AG04450 (cell line): ENCODE results near the gene ID2. TPM values are rescaled to one million over a fixed set of nuclear protein-coding genes. Genes with fewer than 3 reads are reported as not detected.

ENCODE experiments used
- CTCF ChIA-PET: fragments of 300-600, 350-600 bp; formaldehyde crosslinking; extraction: SDS; loops from one replicate; lab custom pipeline; 2022; ENCODE audit warnings: antibody characterized with exemption, inconsistent platforms; lab: Charles Lee
- POLR2A ChIA-PET: fragments of 350-600 bp; formaldehyde crosslinking; extraction: SDS; loops from one replicate; lab custom pipeline; 2021; ENCODE audit warnings: antibody characterized with exemption, inconsistent platforms; lab: Yijun Ruan, JAX
- DNase-seq: peaks from one replicate; pipeline ENCODE4 v3.0.0-alpha.2; 2011; ENCODE audit warnings: low read depth, low spot score
- H3K27ac ChIP-seq: one replicate; pipeline ENCODE4 v1.5.1; 2012; ENCODE audit warnings: low read depth, low read length, control low read depth
- H3K27me3 ChIP-seq: one replicate; pipeline ENCODE4 v1.6.0; 2012; ENCODE audit warnings: low read length; ENCODE audit not compliant: control insufficient read depth, insufficient read depth
- H3K4me3 ChIP-seq: 2 replicates; pipeline ENCODE4 v1.5.1; 2011; ENCODE audit warnings: mild to moderate bottlenecking, low read depth, low read length, control low read depth
- H3K9me3 ChIP-seq: 2 replicates; pipeline ENCODE4 v1.5.1; 2012; ENCODE audit warnings: low read length; ENCODE audit not compliant: control insufficient read depth, insufficient read depth
- CTCF ChIP-seq: IDR thresholded peaks from 2 replicates; pipeline ENCODE4 v1.5.1; 2011; ENCODE audit warnings: low read depth, low read length, control low read depth, inconsistent platforms
- polyA plus RNA-seq: library from polyadenylated mRNA; depleted of rRNA; stranded (reverse); fragments of >200 nt; gene quantifications from 2 replicates; pipeline ENCODE4 v1.2.3, GENCODE V29; 2011

ID2 gene
- polyA plus RNA-seq, 1 experiment, result 74.3 TPM

GRCh38 chr2:8714283-8714682 lies 32.4 kb downstream of the ID2 start:
- Histone ChIP-seq H3K4me3 (no peak overlapping the region), H3K27me3 (no peaks in the 10 kb centered on the region), H3K9me3 (no peaks in the 10 kb centered on the region), H3K27ac (no peak overlapping the region)
- ChIA-PET CTCF (no interaction called here), POLR2A (no interaction called here)
- no peak for DNase-seq
- no peak for TF ChIP-seq CTCF

- Histone ChIP-seq H3K27ac (no peak overlapping the region), H3K27me3 (no peaks in the 10 kb centered on the region), H3K4me3 (no peak overlapping the region), H3K9me3 (no peaks in the 10 kb centered on the region)
- no peak for TF ChIP-seq CTCF
- no peak for DNase-seq
- ChIA-PET POLR2A (no interaction called here), CTCF (interaction anchor here (0.7 kb wide), 1 partner anchor 594 kb away, joined by 4 read pairs; no protein-coding TSS in a partner anchor)
Observed at GRCh38 chr2:8714971-8715370, 33.1 kb downstream of the ID2 start.

GRCh38 chr2:8719528-8719927 lies 37.7 kb downstream of the ID2 start:
- no peak for DNase-seq
- POLR2A ChIA-PET, result interaction anchor here (0.6 to 1.0 kb wide), 2 partner anchors 102 to 689 kb away, joined by 3 to 4 read pairs; no protein-coding TSS in a partner anchor
- Histone ChIP-seq H3K27me3 (no peaks in the 10 kb centered on the region), H3K9me3 (no peaks in the 10 kb centered on the region), H3K4me3 (no peak overlapping the region), H3K27ac (no peak overlapping the region)
- CTCF ChIA-PET, result no interaction called here
- no peak for TF ChIP-seq CTCF

GRCh38 chr2:8720741-8721140 lies 38.9 kb downstream of the ID2 start:
- no peak overlapping the region for H3K27ac ChIP-seq
- H3K27me3 ChIP-seq, result no peaks in the 10 kb centered on the region
- DNase-seq, result no peak
- H3K4me3 ChIP-seq, result no peak overlapping the region
- no peaks in the 10 kb centered on the region for H3K9me3 ChIP-seq
- TF ChIP-seq CTCF, result no peak
- ChIA-PET POLR2A (no interaction called here), CTCF (no interaction called here)

GRCh38 chr2:8721410-8721809 lies 39.6 kb downstream of the ID2 start:
- TF ChIP-seq CTCF, result no peak
- no peaks in the 10 kb centered on the region for H3K27me3 ChIP-seq
- no peak overlapping the region for H3K27ac ChIP-seq
- POLR2A ChIA-PET, result no interaction called here
- no peaks in the 10 kb centered on the region for H3K9me3 ChIP-seq
- DNase-seq, result no peak
- no peak overlapping the region for H3K4me3 ChIP-seq
- CTCF ChIA-PET, result no interaction called here
